ENCODE data around the gene ZAR1. TPM values are rescaled to one million over a fixed set of nuclear protein-coding genes. Genes with fewer than 3 reads are reported as not detected.

The ZAR1 gene
- polyA plus RNA-seq, 3 donors: not detected

DNA sequence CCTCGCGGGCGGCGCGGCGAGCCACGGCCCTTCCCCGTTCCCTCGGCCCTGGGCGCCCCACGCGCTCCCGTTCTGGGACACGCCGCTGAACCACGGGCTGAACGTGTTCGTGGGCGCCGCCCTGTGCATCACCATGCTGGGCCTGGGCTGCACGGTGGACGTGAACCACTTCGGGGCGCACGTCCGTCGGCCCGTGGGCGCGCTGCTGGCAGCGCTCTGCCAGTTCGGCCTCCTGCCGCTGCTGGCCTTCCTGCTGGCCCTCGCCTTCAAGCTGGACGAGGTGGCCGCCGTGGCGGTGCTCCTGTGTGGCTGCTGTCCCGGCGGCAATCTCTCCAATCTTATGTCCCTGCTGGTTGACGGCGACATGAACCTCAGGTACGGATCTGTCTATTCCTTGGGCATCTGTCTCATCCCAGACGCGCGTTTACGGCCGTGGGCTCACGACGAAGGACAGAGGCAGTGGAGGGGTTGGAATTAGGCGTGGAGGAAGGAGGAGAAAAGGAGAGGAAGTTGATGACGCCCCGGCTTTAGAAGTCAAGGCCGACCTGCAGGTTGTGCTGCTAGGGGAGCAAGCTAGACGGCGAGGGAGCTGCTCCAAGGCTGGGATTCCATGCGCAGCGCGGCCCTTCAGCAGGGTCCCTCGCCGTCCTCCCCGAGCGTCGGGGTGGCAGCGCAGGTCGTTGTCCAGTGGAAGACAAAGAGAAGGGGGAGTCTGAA is 6.1 kb upstream of the ZAR1 start:
- H3K27ac ChIP-seq (ENCODE audit: low read depth, low read length): no peak overlapping the region
- WGBS, 3 donors: 4 to 10% (median 8%) methylated on average over 55 to 66 of the region's 66 CpGs

DNA sequence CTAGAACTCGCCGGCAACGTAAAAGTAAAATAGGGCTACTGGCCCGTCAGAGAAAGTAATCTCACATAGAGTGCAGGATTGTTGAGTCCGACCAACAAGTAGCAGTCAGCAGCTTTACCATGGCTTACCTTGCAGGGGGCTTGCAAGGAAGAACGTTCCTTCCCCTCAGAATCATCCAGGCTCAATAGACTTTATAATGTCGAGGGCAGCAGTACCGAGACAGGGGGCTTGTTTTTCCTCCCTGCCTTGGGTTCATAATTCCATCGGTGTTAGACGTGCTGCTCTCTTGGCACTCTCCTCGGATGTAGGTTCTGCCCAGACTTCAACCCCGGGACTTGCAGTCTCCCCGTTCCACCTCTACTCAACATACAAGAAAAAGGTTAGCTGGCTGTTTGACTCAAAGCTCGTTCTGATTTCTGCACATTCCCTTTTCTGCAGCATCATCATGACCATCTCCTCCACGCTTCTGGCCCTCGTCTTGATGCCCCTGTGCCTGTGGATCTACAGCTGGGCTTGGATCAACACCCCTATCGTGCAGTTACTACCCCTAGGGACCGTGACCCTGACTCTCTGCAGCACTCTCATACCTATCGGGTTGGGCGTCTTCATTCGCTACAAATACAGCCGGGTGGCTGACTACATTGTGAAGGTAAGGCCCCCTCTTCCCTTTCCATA is 5.4 kb upstream of the ZAR1 start:
- H3K27ac ChIP-seq (ENCODE audit: low read depth, low read length): no peak overlapping the region
- 26 to 33% (median 32%) methylated on average over 22 of the region's 22 CpGs for WGBS, 3 donors

- no peak overlapping the region for H3K27ac ChIP-seq (ENCODE audit: low read depth, low read length)
- 10 to 22% (median 16%) methylated on average over 14 of the region's 14 CpGs for WGBS, 3 donors
Measured at GRCh38 chr4:48489683-48490011, 405 bp upstream of the ZAR1 start.

- H3K27ac ChIP-seq (ENCODE audit: low read depth, low read length): no peak overlapping the region
- 6 to 16% (median 12%) methylated on average over 65 to 104 of the region's 104 CpGs for WGBS, 3 donors
Measured at GRCh38 chr4:48490680-48491513, 845 bp downstream of the ZAR1 start.

DNA sequence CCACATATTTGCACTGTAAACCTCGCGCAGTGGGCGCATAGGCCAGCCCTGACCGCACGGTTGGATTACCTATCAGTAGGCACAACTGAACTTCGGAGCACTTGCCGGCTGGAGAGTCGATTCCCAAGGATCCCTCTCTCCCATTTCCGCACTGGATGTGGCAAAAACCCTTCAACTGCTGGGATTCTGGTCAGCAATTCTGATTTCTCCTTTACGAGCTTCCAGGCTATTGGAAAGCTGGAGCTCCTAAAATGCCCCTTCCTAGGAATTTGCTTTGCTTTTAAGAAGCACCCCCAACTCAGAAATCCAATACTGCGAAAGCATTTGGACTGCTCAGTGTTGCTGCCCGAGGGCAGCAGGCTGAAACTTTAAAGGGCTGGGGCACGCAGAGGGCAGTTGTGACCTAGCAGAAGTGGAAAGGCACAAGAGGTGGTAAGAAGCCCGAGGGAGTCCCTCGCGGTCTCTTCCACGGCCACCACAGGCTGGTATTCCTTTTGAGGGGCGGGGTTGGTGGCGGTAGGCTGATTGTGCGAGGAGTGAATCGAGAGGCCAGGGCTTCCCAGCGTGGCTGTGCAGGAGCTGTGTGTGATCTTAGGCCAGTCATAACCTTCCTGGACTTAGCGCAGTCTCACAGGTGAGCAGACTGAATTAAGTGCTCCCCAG is 1.6 kb downstream of the ZAR1 start:
- no peak overlapping the region for H3K27ac ChIP-seq (ENCODE audit: low read depth, low read length)
- WGBS, 3 donors: 63 to 75% (median 73%) methylated on average over 22 to 23 of the region's 23 CpGs

- H3K27ac ChIP-seq (ENCODE audit: low read depth, low read length): no peak overlapping the region
- 71 to 77% (median 75%) methylated on average over 4 of the region's 4 CpGs for WGBS, 3 donors
Measured at GRCh38 chr4:48493452-48494100, 3.5 kb downstream of the ZAR1 start.

DNA sequence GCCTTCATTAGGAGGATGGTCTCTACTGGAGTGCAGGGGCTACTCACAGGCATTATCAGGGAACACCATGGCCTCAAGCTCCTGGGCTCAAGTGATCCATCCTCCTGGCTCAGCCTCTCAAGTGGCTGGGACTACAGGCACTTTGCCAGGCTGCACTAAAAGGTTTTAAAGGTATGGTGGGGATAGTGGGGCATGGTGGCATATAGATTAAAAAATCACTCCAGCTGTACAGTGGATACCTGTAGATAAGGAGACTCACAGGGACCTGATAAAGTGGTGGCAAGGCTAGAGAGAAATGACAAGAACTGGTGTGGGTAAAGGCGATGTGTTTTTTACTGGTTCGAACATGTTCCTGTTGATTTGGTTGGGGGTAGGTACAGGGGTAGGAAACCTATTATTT is 5.9 kb downstream of the ZAR1 start:
- H3K27ac ChIP-seq (ENCODE audit: low read depth, low read length): no peak overlapping the region
- WGBS, 3 donors: 96 to 99% (median 98%) methylated on average over 2 of the region's 2 CpGs

DNA sequence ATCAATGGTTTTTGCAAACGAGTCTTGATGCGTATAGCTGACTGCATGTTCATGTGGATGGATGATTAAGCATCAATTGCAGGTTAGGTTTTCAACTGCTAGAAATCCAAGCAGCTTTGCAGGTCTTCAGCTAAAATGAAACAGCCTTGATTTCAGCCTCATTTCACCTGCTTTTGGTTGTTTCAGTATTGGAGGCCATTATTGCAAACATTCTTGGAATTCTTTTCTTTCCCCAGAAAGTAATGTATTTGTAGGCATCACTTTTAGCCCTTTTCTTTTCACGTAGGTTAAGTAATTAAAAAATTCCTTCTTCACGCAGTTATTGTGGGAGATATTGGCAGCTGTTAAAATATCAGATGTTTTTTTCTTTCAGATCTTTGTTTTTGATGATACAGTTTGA is 8.8 kb downstream of the ZAR1 start:
- H3K27ac ChIP-seq (ENCODE audit: low read depth, low read length): no peak overlapping the region
- WGBS, 3 donors: 75 to 95% (median 93%) methylated on average over 4 of the region's 4 CpGs

DNA sequence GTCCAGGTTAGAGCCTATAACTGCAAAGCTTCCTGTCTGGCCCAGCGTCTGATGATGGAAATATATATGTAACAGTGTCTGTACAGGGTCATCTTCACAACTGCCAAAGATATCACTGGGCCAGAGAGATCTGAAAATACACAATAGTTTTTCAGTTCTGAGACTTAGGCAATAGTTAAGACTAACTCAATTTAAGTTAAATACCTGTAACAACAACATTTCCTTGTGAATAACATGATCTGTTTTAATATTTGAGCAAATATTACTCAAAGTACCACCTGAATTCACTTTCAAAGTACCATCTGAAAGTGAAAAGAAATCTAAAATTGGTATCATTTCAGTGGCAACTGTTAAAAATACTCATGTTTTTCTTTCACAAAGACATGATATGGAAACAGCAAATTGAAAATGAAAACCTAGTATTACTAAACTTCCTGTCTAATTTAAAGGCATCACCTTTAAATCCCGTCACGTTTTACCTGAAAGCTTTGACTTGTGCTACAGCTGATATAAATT is 9.6 kb downstream of the ZAR1 start:
- H3K27ac ChIP-seq (ENCODE audit: low read depth, low read length): no peak overlapping the region
- WGBS, 3 donors: 86 to 89% (median 89%) methylated on average over 3 of the region's 3 CpGs

GRCh38 chr4:48503233-48504025 is 13.4 kb downstream of the ZAR1 start:
- WGBS, 3 donors: 61 to 68% (median 67%) methylated on average over 4 of the region's 4 CpGs
- H3K27ac ChIP-seq (ENCODE audit: low read depth, low read length): no peak overlapping the region

GRCh38 chr4:48504026-48504330 is 13.9 kb downstream of the ZAR1 start:
- WGBS, 3 donors: 92 to 98% (median 96%) methylated on average over 2 of the region's 2 CpGs
- no peak overlapping the region for H3K27ac ChIP-seq (ENCODE audit: low read depth, low read length)

GRCh38 chr4:48504352-48504751 is 14.3 kb downstream of the ZAR1 start:
- 50 to 63% (median 59%) methylated on average over 1 of the region's 1 CpG for WGBS, 3 donors
- no peak overlapping the region for H3K27ac ChIP-seq (ENCODE audit: low read depth, low read length)

GRCh38 chr4:48506716-48507115 is 16.7 kb downstream of the ZAR1 start:
- no peak overlapping the region for H3K27ac ChIP-seq (ENCODE audit: low read depth, low read length)
- WGBS, 3 donors: 92 to 96% (median 95%) methylated on average over 2 of the region's 2 CpGs

DNA sequence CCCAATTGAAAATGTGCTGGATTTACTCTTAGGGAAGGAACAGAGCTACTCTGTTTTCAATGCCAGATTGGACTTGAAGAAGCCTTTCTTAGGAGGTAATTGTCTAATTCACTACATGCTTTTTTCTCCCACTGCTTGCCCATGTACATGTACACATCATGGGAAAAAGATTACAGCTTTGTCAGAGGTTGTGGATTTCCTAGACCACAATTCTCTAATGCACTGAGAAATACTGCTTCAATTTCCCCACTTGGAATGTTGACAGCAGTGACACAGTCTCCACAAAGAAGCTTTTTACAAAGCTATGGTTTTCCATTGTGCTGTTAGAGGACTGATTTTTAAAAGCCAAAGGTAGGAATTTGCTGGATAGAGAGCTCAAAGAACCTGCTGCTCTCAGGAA is 19.5 kb downstream of the ZAR1 start:
- H3K27ac ChIP-seq (ENCODE audit: low read depth, low read length): no peak overlapping the region

DNA sequence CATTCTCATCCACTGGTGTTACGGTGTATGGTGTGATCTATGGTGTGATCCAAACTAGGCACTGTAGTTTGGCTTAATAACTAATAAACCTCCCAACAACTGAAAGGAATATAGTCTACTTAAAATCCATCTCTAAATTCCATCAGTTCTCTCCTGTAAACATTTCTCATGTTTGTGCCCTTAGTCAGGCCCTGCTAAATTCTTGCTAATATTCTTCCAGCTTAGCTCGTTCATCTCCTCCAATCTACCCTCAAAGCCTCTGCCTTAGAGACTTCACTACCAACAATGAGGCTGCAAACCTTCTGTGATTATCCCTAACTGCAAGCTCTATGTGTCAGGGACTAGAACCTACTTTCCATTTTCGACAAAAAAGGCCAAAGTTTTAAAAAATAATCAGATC is 28.1 kb downstream of the ZAR1 start:
- 93 to 97% (median 96%) methylated on average over 3 of the region's 3 CpGs for WGBS, 3 donors
- no peak overlapping the region for H3K27ac ChIP-seq (ENCODE audit: low read depth, low read length)

- 79 to 89% (median 89%) methylated on average over 1 of the region's 1 CpG for WGBS, 3 donors
- H3K27ac ChIP-seq (ENCODE audit: low read depth, low read length): no peak overlapping the region
Measured at GRCh38 chr4:48526406-48526805, 36.4 kb downstream of the ZAR1 start.

GRCh38 chr4:48538358-48538757 is 48.3 kb downstream of the ZAR1 start:
- H3K27ac ChIP-seq (ENCODE audit: low read depth, low read length): no peak overlapping the region

- no peak overlapping the region for H3K27ac ChIP-seq (ENCODE audit: low read depth, low read length)
- WGBS, 3 donors: 82 to 99% (median 95%) methylated on average over 3 of the region's 3 CpGs
Measured at GRCh38 chr4:48539597-48539996, 49.5 kb downstream of the ZAR1 start.

Measured in adipose tissue (tissue), 3 donors.